ENCODE data around the gene TAS1R1.

Gene TAS1R1

GRCh38 chr1:6622396-6623152, 67.5 kb downstream of the TAS1R1 start:
- Histone ChIP-seq H3K9me2 (replicated peaks; ENCODE audit: insufficient read depth, low read length) (no peaks in the 10 kb centered on the region), H3K4me2 (ENCODE audit: low read depth, low read length, poor library complexity, severe bottlenecking) (no peak overlapping the region), H3K9me3 (ENCODE audit: insufficient read depth, low read length) (no peaks in the 10 kb centered on the region), H3K36me3 (ENCODE audit: low read length) (0 out of 2 replicates have a peak, but pooled peaks cover 4% of the 10 kb centered on the region), H2AFZ (ENCODE audit: low read depth, low read length, severe bottlenecking) (no peak overlapping the region), H4K20me1 (ENCODE audit: low read depth, low read length) (no peaks in the 10 kb centered on the region), H3K79me2 (ENCODE audit: insufficient read depth, low read length) (peaks cover 15% of the 10 kb centered on the region), H3K9ac (ENCODE audit: low read length) (no peak overlapping the region), H3K27me3 (ENCODE audit: low read length) (no peaks in the 10 kb centered on the region), H3K27ac (ENCODE audit: low read depth, low read length) (no peak overlapping the region), H3K4me3 (ENCODE audit: insufficient read depth, low read length, poor library complexity, severe bottlenecking) (no peak overlapping the region), H3F3A (ENCODE audit: insufficient read depth) (peaks cover 11% of the 10 kb centered on the region; the same call in 1 of the 2 replicates)
- TF ChIP-seq EZH2phosphoT487 (conservative IDR thresholded peaks at IDR 0.05; ENCODE audit: low read length) (no peak), CTCF (IDR thresholded peaks at IDR 0.05; ENCODE audit: insufficient read depth, low read length, poor library complexity, severe bottlenecking) (no peak)

- H3K4me3 ChIP-seq (ENCODE audit: insufficient read depth, low read length, poor library complexity, severe bottlenecking): no peak overlapping the region
- no peak for TF ChIP-seq EZH2phosphoT487 (conservative IDR thresholded peaks at IDR 0.05; ENCODE audit: low read length)
- no peak for TF ChIP-seq CTCF (IDR thresholded peaks at IDR 0.05; ENCODE audit: insufficient read depth, low read length, poor library complexity, severe bottlenecking)
- peaks cover 11% of the 10 kb centered on the region; the same call in 1 of the 2 replicates for H3F3A ChIP-seq (ENCODE audit: insufficient read depth)
- no peaks in the 10 kb centered on the region for H3K9me3 ChIP-seq (ENCODE audit: insufficient read depth, low read length)
- no peaks in the 10 kb centered on the region for H3K27me3 ChIP-seq (ENCODE audit: low read length)
- no peak overlapping the region; the same call in 1 of the 2 replicates for H3K27ac ChIP-seq (ENCODE audit: low read depth, low read length)
- H4K20me1 ChIP-seq (ENCODE audit: low read depth, low read length): no peaks in the 10 kb centered on the region
- H3K36me3 ChIP-seq (ENCODE audit: low read length): 0 out of 2 replicates have a peak, but pooled peaks cover 4% of the 10 kb centered on the region
- no peak overlapping the region for H3K9ac ChIP-seq (ENCODE audit: low read length)
- H3K4me2 ChIP-seq (ENCODE audit: low read depth, low read length, poor library complexity, severe bottlenecking): no peak overlapping the region
- no peaks in the 10 kb centered on the region for H3K9me2 ChIP-seq (replicated peaks; ENCODE audit: insufficient read depth, low read length)
- no peak overlapping the region for H2AFZ ChIP-seq (ENCODE audit: low read depth, low read length, severe bottlenecking)
- peaks cover 14% of the 10 kb centered on the region for H3K79me2 ChIP-seq (ENCODE audit: insufficient read depth, low read length)
Measured at GRCh38 chr1:6623269-6623965, 68.3 kb downstream of the TAS1R1 start.

- peak within 1 kb of the TSS; percentile 28; the same call in 1 of the 2 replicates for H3K27ac ChIP-seq (ENCODE audit: low read depth, low read length)
- H3K27me3 ChIP-seq (ENCODE audit: low read length): no peaks in the 10 kb centered on the region
- H3K4me3 ChIP-seq (ENCODE audit: insufficient read depth, low read length, poor library complexity, severe bottlenecking): peak within 1 kb of the TSS; percentile 69
- peak within 1 kb of the TSS; percentile 84 for H2AFZ ChIP-seq (ENCODE audit: low read depth, low read length, severe bottlenecking)
- no peak for TF ChIP-seq EZH2phosphoT487 (conservative IDR thresholded peaks at IDR 0.05; ENCODE audit: low read length)
- TF ChIP-seq CTCF (IDR thresholded peaks at IDR 0.05; ENCODE audit: insufficient read depth, low read length, poor library complexity, severe bottlenecking): no peak
- peak within 1 kb of the TSS; percentile 66 for H3K9ac ChIP-seq (ENCODE audit: low read length)
- peak within 1 kb of the TSS; percentile 58 for H3K4me2 ChIP-seq (ENCODE audit: low read depth, low read length, poor library complexity, severe bottlenecking)
- H3F3A ChIP-seq (ENCODE audit: insufficient read depth): peaks cover 11% of the 10 kb centered on the region; the same call in 1 of the 2 replicates
- no peaks in the 10 kb centered on the region for H3K9me3 ChIP-seq (ENCODE audit: insufficient read depth, low read length)
- H3K36me3 ChIP-seq (ENCODE audit: low read length): 0 out of 2 replicates have a peak, but pooled peaks cover 4% of the 10 kb centered on the region
- peaks cover 9% of the 10 kb centered on the region; the same call in 1 of the 2 replicates for H3K79me2 ChIP-seq (ENCODE audit: insufficient read depth, low read length)
- no peaks in the 10 kb centered on the region for H3K9me2 ChIP-seq (replicated peaks; ENCODE audit: insufficient read depth, low read length)
- H4K20me1 ChIP-seq (ENCODE audit: low read depth, low read length): no peaks in the 10 kb centered on the region
Measured at GRCh38 chr1:6624710-6625583, 69.8 kb downstream of the TAS1R1 start, which contains the start of gene THAP3. Gene THAP3, plus strand, starts transcription at chr1:6624868. Its CDS starts 351 bp downstream, at chr1:6625219.
